T-helper 1 cell treated with Interleukin-12 subunit alpha and Interleukin-12 subunit beta and Interleukin-4 antibody, amounts not matched to agents 30 μg/mL and 1 μg/mL, for 36 hours (primary cell): ENCODE measurements around the gene FBXO8.

Experiments used
- H3K27ac Mint-ChIP-seq: one replicate; pipeline ENCODE4 v1.8.0; 2021; ENCODE audit warnings: mild to moderate bottlenecking, mixed read lengths
- H3K27me3 Mint-ChIP-seq: one replicate; pipeline ENCODE4 v1.8.0; 2021; ENCODE audit warnings: low read depth, mixed read lengths
- H3K36me3 Mint-ChIP-seq: one replicate; pipeline ENCODE4 v1.8.0; 2021; ENCODE audit warnings: low read depth, mixed read lengths
- H3K4me1 Mint-ChIP-seq: one replicate; pipeline ENCODE4 v1.8.0; 2021; ENCODE audit warnings: low read depth, mixed read lengths
- H3K4me3 Mint-ChIP-seq: one replicate; pipeline ENCODE4 v1.8.0; 2021; ENCODE audit warnings: mild to moderate bottlenecking, moderate library complexity, mixed read lengths
- H3K9me3 Mint-ChIP-seq: one replicate; pipeline ENCODE4 v1.8.0; 2021; ENCODE audit warnings: mixed read lengths

The FBXO8 gene

GRCh38 chr4:174244441-174244840 lies 39.0 kb downstream of the FBXO8 start:
- Mint-ChIP-seq H3K27ac (no peak overlapping the region), H3K27me3 (no peaks in the 10 kb centered on the region)

GRCh38 chr4:174241162-174241561 lies 42.3 kb downstream of the FBXO8 start:
- Mint-ChIP-seq H3K4me1 (no peaks in the 10 kb centered on the region), H3K27me3 (no peaks in the 10 kb centered on the region), H3K9me3 (no peaks in the 10 kb centered on the region), H3K4me3 (no peak overlapping the region), H3K27ac (no peak overlapping the region), H3K36me3 (peaks cover 4% of the 10 kb centered on the region)

More at GRCh38 chr4:174244441-174244840, 39.0 kb downstream of the FBXO8 start:
- Mint-ChIP-seq H3K4me1 (no peaks in the 10 kb centered on the region), H3K9me3 (no peaks in the 10 kb centered on the region), H3K36me3 (no peaks in the 10 kb centered on the region), H3K4me3 (no peak overlapping the region)

DNA sequence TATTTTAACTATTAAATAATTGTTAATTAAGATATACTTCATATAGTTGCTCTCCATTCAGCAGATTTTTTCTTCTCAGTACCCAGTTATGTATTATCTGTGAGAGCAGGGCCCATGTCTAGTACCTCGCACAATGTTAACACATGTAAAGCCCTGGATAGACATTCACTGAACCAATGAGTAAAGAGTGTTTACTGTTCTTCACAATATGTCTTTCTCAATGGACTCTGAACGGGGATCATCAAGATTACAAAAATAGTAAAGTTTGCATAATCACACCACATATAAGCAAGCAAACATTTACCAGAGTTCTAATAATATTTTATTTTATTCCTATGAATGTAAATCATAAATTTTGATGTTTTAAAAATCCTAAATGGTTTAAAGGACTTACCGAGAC lies 47.1 kb downstream of the FBXO8 start:
- no peaks in the 10 kb centered on the region for H3K9me3 Mint-ChIP-seq
- no peaks in the 10 kb centered on the region for H3K27me3 Mint-ChIP-seq
- no peaks in the 10 kb centered on the region for H3K4me1 Mint-ChIP-seq
- H3K36me3 Mint-ChIP-seq = peaks cover 4% of the 10 kb centered on the region
- no peak overlapping the region for H3K4me3 Mint-ChIP-seq
- H3K27ac Mint-ChIP-seq = no peak overlapping the region

GRCh38 chr4:174230680-174231079 lies 52.8 kb downstream of the FBXO8 start:
- no peaks in the 10 kb centered on the region for H3K4me1 Mint-ChIP-seq
- no peak overlapping the region for H3K4me3 Mint-ChIP-seq
- no peaks in the 10 kb centered on the region for H3K36me3 Mint-ChIP-seq
- H3K27me3 Mint-ChIP-seq = peaks cover 20% of the 10 kb centered on the region
- H3K27ac Mint-ChIP-seq = no peak overlapping the region
- no peaks in the 10 kb centered on the region for H3K9me3 Mint-ChIP-seq

- H3K36me3 Mint-ChIP-seq = no peaks in the 10 kb centered on the region
- H3K27me3 Mint-ChIP-seq = peaks cover 24% of the 10 kb centered on the region
- H3K4me3 Mint-ChIP-seq = no peak overlapping the region
- no peaks in the 10 kb centered on the region for H3K9me3 Mint-ChIP-seq
- H3K4me1 Mint-ChIP-seq = no peaks in the 10 kb centered on the region
- H3K27ac Mint-ChIP-seq = no peak overlapping the region
Observed at GRCh38 chr4:174230148-174230547, 53.3 kb downstream of the FBXO8 start.

DNA sequence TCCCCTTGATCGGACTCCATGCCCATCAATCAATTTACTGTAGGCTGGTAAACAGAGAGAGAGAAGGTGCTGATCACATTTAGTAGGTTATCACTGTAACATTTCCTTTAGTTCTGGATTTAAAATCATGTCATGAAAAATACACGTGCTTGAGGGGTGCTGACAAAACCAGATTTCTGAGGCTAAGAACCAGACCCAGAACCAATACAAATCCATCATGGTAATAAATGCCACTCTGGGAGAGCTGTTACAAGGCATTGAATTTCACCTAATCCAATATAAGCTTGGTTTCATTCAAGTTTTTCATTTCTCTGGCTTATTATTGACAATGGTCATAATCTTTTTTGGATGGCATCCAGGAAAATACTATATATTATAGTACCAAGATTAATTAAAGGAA lies 54.5 kb downstream of the FBXO8 start:
- Mint-ChIP-seq H3K4me3 (no peak overlapping the region), H3K9me3 (no peaks in the 10 kb centered on the region), H3K4me1 (no peaks in the 10 kb centered on the region), H3K27ac (no peak overlapping the region), H3K36me3 (no peaks in the 10 kb centered on the region), H3K27me3 (peaks cover 27% of the 10 kb centered on the region)

DNA sequence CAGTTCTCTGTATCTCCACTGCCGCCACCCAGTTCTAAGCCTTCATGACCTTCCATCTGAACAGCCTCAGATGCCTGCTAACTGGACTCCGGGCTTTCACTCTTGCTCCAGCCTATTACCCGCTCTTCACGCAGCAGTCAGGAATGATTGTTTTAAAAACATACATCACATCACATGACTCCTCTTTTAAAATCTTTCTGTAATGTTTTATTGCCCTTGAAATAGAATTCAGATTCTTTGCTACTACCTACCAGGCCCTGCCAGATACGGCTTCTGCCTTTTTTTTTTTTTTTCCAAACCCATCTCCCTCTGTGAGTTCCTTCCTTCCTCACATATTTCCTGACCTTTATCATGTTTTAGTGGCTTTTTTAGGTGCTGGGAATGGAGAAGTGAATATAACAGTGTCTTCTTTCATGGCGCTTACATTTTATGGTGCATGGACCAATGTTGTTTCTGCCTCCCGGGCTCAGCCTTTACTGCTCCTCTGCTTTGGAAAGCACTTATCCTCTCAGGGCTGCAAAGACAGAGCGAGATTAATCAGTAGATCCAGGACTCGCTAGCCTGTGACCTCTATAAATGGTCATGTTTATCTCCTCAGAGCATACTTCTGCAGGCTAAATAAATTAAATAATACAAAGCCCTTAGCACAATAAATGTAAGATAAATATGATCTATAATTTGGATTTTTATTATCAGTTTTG lies 58.0 kb downstream of the FBXO8 start:
- no peak overlapping the region for H3K27ac Mint-ChIP-seq
- no peaks in the 10 kb centered on the region for H3K36me3 Mint-ChIP-seq
- no peaks in the 10 kb centered on the region for H3K9me3 Mint-ChIP-seq
- H3K4me3 Mint-ChIP-seq = no peak overlapping the region
- peaks cover 49% of the 10 kb centered on the region for H3K27me3 Mint-ChIP-seq
- H3K4me1 Mint-ChIP-seq = peaks cover 2% of the 10 kb centered on the region

- Mint-ChIP-seq H3K9me3 (no peaks in the 10 kb centered on the region), H3K4me3 (no peak overlapping the region), H3K4me1 (peaks cover 2% of the 10 kb centered on the region), H3K27ac (no peak overlapping the region), H3K36me3 (no peaks in the 10 kb centered on the region), H3K27me3 (peaks cover 57% of the 10 kb centered on the region)
Observed at GRCh38 chr4:174224550-174224949, 58.9 kb downstream of the FBXO8 start.

DNA sequence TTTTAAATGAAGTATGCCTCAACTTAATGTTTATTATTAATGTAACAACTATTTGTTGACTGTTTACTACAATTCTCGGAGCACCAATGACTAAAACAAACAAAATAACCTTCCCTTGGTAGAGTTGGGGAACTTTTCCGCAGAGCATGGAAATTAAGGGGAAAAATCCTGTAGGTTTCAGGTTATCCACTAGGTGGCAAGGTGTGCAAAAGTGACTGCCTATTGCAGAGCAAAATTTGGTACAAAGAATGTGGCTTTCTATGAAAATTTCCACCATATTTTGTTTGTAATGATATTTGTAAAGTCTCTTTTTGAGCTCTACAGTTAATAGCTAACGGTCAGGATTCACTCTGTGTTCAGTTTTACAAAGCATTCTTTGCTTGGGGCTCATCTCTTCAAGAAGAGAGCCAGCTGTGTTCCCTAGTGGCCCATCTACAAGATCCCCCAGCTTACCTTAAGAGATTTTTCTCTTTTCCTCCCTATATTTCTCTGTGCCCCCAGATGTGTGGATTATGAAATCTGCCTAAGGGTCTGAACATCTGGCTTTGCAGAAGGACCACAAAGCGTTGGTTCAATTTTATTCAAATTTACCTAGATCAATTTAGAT lies 61.1 kb downstream of the FBXO8 start:
- H3K36me3 Mint-ChIP-seq = no peaks in the 10 kb centered on the region
- no peak overlapping the region for H3K4me3 Mint-ChIP-seq
- H3K9me3 Mint-ChIP-seq = no peaks in the 10 kb centered on the region
- H3K27ac Mint-ChIP-seq = no peak overlapping the region
- H3K4me1 Mint-ChIP-seq = peaks cover 8% of the 10 kb centered on the region
- peaks cover 67% of the 10 kb centered on the region for H3K27me3 Mint-ChIP-seq

GRCh38 chr4:174218127-174218790 lies 65.2 kb downstream of the FBXO8 start:
- no peak overlapping the region for H3K4me3 Mint-ChIP-seq
- H3K27me3 Mint-ChIP-seq = peaks cover 90% of the 10 kb centered on the region
- no peak overlapping the region for H3K27ac Mint-ChIP-seq
- no peaks in the 10 kb centered on the region for H3K9me3 Mint-ChIP-seq
- peaks cover 29% of the 10 kb centered on the region for H3K4me1 Mint-ChIP-seq
- peaks cover 6% of the 10 kb centered on the region for H3K36me3 Mint-ChIP-seq

DNA sequence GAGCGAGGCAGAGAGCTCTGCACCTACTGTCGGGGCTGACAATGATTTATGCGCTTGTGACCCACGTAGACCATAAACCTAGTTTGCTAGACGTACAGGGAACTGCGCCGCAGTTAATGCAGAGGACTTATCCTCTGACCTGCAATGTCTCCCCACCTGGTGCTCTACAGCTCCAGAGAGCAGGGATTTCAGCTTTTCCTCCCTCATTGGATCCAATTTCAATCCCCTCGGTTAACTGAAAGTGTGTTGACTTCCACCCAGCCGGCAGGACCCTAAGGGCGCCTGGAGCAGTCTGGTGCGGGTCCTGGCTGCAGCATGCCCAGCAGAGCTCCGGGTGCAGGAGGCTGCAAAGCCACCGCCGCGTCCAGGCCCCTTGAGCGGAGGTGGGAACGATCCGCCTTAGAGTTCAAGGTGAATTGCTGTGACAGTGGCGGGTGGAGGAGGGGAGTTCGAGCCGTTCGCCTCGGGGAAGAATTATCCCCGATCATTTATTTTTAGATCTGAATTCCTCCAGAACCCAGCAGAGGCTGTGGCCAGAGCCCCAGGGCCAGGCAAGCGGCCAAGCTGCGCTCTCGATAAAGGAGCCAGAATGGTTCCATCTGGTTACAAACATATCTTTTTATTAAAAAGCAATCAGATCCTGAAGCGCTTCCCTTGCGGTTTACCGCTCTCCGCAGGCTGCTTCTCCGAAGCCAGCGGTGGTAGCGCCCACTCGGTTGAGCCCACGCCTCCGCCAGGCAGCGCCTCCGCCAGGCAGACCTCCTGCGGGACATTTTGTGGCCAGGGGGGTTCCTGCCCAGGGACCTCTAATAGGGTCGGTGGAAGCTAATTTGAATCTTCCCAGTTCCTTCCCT lies 66.0 kb downstream of the FBXO8 start:
- H3K36me3 Mint-ChIP-seq = peaks cover 6% of the 10 kb centered on the region
- peaks cover 29% of the 10 kb centered on the region for H3K4me1 Mint-ChIP-seq
- peak overlapping the region; percentile 37 for H3K4me3 Mint-ChIP-seq
- no peak overlapping the region for H3K27ac Mint-ChIP-seq
- peaks cover 93% of the 10 kb centered on the region for H3K27me3 Mint-ChIP-seq
- no peaks in the 10 kb centered on the region for H3K9me3 Mint-ChIP-seq

- H3K36me3 Mint-ChIP-seq = peaks cover 6% of the 10 kb centered on the region
- H3K27me3 Mint-ChIP-seq = peaks cover 93% of the 10 kb centered on the region
- peaks cover 29% of the 10 kb centered on the region for H3K4me1 Mint-ChIP-seq
- H3K4me3 Mint-ChIP-seq = no peak overlapping the region
- H3K9me3 Mint-ChIP-seq = no peaks in the 10 kb centered on the region
- no peak overlapping the region for H3K27ac Mint-ChIP-seq
Observed at GRCh38 chr4:174216799-174217272, 66.6 kb downstream of the FBXO8 start.

DNA sequence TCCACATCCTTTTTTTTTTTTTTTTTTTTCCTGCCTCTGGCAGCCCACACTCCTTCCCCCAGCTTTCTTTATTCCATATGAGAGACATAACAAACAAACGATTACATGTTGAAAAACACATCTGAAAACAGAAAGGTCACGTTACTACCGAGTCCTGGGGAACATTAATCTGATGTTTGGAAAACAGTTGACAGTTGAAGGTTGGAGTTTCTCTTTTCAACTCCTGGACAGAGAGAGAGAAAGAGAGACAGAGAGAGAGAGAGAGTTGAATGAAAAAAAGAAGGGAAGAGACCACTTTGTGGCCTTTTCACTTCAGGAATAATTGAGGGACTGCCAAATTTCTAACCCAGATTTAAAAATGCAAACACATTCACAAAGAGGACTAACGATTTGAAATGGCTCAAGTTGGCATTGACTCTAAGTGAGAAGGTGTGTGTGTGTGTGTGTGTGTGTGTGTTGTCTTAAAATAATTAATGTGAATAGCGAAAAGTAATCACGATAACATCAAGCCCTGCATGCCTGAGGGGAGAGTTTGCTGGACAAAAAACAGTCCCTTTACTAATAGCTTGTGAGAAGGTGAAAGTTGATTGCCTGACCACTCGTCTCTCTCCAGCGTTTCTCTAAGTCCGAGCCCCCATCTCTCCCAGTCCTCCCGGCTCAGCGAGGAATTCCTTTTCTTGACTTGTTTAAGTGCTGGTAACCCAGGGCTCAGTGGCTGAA lies 67.3 kb downstream of the FBXO8 start:
- peaks cover 94% of the 10 kb centered on the region for H3K27me3 Mint-ChIP-seq
- H3K4me1 Mint-ChIP-seq = peaks cover 34% of the 10 kb centered on the region
- no peaks in the 10 kb centered on the region for H3K9me3 Mint-ChIP-seq
- peaks cover 6% of the 10 kb centered on the region for H3K36me3 Mint-ChIP-seq
- H3K27ac Mint-ChIP-seq = no peak overlapping the region
- H3K4me3 Mint-ChIP-seq = no peak overlapping the region

GRCh38 chr4:174215057-174215456 lies 68.4 kb downstream of the FBXO8 start:
- Mint-ChIP-seq H3K9me3 (no peaks in the 10 kb centered on the region), H3K27ac (no peak overlapping the region), H3K27me3 (peaks cover 98% of the 10 kb centered on the region), H3K4me1 (peaks cover 34% of the 10 kb centered on the region), H3K36me3 (peaks cover 6% of the 10 kb centered on the region), H3K4me3 (no peak overlapping the region)
